ENCODE measurements around the gene FNDC3B.
"Not testable (repeated sequence)": the region's sequence is repeated elsewhere in the genome, so short reads cannot be mapped to it uniquely, and the experiment has no call there.

FNDC3B gene

DNA sequence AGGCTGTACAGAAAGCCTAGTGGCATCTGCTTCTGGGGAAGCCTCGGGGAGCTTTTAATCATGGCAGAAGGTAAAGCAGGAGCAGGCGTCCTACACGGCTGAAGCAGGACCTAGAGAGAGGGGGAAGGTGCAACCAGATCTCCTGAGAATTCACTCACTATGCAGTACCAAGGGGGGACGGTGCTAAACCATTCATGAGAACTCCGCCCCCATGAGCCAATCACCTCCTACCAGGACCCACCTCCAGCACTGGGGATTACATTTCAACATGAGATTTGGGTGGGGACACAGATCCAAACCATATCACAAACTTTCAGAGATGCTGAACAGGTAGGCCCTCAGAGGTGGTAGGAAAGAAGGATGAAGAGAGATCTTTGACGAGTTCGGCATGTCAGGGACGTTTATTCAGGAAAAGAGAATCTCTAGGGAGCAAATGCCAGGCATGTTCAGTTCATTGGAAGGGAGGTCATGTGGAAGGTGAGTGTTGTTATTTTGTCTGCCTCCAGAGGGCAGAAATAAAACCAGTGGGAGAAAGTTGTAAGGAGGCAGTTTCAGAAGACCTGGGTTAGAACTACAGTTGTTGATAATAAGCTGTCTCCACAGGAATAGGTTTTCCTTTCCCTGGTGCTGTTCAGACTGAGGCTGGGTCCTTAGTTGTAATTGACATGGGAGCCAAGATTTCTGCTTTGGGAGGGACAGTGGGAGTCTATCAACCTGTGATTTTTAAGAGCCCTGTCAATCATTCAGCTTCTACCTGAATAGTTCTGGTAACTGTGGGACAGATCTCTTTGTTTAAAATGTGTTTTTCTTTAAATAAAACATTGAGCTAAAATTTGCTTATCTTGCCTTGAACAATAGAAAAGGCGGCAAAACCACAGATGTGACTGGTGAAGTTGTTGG is 4.3 kb upstream of the FNDC3B start:
- no peak for FAIRE-seq

DNA sequence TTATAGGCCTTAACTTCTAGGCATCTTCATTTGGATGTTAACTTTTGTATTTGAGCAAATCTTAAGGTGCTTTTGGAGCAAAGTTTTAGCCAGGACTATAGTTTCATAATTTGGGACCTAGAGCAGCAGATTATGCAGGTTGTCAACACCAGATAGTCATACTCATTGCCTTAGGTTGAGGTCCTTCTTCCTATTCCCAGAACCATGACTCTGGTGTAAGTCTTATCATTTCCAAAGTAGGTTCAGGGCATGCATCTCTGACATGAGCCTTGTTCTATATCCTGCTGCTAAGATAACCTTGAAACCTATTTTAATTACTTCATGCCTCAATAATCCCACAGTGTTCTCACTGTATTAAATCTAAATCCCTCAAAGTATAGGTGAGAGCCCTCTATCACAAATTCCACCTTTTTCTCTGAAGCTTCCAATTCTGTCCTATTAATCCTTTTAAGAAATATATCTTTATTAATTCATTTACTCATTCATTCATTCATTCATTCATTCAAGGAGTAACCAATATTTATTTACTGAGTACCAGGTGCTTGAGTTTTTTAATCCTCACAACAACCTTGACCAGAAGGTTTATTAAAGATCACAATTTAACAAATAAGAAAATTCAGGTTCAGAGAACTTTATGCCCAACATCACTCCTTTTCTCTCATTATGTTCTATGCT is 2.7 kb upstream of the FNDC3B start:
- FAIRE-seq = no peak

DNA sequence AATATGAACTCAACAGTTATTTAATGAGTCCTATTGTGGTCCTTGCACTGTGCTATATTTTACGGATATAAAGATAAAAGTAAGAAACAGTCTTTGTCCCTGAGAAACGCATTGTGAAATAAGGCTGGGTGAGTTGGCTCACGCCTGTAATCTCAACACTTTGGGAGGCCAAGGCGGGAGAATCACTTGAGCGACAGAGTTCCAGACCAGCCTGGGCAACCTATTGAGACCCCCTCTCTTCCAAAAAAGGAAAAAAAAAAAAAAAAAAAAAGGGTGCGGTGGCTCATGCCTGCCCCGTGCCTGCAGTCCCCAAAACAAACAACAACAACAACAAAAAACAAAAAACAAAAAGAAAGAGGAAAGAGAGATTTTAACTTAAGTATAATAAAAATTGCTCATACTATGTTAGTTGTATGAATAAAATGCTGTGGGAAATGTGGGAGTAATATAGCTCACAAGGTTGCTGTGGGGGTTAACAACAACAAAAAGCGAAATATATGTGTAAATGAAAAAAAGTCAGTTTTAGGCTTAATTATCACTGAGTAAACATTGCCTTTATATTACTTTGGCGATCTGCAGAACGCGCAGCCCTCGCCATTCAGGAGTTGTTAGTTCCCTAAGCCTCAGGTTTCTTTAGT is 461 bp upstream of the FNDC3B start:
- no peak for FAIRE-seq

DNA sequence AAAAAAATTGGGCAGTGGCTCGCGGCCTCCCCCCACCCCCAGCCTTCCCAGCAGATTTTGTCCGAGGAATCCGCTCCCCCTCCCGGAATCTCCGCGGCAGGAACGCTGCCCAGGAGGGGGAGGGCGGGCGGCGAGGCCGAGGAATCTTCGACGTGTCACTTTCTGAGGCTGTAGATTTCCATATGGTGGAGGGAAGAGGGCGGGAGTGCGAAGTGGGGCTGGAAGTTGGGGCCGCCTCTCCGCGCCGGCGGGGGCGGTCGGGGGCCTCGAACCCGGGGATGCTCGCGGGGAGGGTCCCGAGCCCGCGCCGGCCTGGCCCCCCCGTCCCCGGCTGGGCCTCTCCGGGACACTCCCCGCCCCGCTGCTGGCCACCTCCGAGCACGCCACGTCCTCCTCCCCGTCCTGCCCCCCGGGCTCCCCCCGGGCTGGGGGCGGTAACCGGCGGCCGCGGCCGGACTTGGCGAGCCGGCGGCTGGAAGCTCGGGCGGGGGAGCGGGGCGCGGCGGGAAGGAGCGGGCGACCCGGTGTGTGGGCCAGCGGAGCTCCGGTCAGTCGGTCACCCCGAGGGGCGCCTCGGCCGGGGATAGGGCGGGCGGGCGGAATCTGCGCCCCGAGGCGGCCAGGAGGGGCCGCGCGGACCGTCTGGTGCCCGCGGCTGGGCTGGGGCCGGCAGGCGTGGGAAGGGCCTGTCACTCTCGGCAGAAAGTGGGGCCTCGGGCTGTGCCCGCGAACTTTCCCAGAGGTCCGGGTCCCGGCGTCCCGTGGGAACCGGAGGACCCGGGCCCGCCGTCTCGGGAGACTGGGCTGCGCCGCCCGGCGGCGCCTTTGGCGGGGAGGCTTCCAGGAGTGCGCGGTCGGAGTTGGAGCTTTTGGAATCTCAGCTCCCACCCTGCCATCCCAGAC is 951 bp downstream of the FNDC3B start:
- no peak for FAIRE-seq

DNA sequence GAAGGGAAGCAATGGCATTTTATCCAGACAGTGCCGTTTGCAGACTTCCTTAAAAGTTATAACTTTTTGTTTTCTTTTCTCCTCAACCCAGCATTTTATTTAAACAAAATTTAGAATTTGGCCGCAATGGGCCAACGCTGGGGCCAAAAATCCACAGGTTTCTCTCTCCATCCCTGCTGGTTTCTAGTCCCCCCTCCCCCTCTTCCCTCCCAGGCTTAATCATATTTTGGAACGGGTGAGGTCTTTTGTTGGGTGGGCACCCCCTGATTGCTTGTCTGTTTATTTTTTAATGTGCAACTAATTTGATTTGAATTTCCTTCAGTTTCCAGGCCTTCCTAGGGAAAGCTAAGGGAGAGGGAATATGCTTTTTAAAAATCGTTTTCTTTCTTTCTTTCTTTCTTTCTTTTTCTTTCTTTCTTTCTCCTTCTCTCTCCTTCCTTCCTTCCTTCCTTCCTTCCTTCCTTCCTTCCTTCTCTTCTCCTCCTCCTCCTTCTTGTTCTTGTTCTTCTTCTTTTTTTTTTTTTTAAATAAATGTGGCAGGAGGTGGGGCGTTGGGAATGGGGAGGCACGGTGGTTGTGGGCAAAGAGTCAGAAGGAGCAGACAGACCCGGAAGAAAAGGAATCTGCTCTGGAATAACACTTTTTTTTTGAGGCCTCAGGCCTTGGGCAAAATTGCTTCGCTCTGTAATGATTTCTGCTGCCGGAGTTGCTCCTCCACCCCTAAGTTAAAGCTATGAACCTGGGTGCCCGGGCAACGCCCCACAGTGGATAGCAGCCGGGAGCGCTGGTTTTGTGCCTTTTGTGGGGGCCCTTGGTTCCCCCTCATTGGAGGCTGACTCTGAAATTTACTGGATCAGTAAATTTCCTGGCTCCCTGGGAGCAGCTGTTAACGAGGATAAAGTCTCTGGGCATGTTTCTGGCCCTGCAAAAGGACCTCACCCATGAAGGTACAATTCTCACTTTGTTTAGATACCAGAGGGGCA is 1.9 kb downstream of the FNDC3B start:
- no peak for FAIRE-seq

DNA sequence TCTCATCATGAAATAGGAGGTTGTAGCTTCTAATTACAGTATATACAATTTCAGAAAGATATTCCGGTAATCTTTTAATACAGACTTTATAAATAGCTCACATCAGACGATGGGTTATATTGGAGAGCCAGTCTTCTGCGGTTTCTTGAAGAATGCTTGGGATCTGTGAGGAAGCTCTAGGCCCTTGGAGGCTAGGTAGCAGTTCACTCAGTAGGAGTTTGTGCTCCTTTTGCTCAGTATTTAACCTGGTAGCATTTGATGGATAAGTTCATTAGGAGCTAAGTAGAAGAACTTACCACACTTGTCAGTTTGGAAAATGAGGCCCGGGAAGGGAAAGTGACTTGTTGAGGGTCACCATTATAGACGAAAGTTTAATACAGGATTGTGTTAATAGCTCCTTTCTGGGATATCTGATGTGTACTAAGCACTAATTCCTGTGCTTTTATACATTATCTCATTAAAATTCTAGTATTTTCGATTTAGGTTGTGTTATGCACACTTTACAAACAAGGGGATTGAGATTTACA is 2.8 kb downstream of the FNDC3B start:
- FAIRE-seq = no peak

DNA sequence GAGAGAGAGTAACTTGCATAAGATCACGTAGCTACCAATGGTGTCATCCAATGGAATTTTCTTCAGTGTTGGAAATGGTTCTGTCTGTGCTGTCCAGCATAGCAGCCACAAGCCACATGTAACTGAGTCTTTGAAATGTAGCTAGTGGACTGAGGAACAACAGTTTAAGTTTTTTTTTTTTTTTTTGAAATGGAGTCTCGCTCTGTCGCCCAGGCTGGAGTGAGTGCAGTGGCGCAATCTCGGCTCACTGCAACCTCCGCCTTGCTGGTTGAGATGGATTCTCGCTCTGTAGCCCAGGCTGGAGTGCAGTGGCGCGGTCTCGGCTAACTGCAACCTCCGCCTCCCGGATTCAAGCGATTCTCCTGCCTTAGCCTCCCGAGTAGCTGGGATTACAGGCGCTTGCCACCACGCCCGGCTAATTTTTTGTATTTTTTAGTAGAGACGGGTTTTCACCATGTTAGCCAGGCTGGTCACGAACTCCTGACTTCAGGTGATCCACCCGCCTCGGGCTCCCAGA is 3.3 kb downstream of the FNDC3B start:
- not testable (repeated sequence) for FAIRE-seq

DNA sequence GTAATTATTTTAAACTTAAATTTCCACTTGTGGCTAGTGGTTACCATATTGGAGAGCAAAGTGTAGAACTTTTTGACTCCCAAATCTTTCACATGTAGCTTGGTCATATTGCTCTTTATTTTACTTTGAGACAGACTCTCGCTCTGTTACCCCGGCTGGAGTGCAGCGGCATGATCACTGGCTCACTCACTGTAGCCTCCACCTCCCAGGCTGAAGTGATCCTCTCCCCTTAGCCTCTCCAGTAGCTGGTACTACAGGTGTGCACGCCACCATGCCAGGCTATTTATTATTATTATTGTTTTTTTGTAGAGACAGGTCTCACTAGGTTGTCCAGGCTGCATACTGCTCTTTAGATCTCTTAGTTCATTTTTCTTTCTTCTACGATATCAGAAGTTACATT is 3.9 kb downstream of the FNDC3B start:
- FAIRE-seq = no peak

DNA sequence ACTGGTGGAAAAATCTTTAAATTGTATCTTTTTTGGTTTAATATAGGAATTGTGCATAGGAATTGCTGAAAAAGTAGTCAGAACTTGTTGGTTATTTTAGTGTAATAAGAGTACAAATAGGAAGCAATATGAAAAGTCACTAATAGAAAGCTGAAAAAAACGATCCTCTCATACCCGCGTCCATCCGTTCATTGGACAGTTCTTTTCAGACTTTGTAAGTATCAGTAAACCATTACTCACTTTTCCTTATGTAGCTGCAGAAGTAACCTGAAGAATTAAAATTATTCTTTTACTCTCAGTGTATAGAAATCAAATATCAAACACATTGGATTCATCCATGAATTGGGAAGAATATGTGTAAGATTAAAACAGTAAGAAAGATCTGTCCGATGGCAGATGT is 4.4 kb downstream of the FNDC3B start:
- FAIRE-seq = no peak

DNA sequence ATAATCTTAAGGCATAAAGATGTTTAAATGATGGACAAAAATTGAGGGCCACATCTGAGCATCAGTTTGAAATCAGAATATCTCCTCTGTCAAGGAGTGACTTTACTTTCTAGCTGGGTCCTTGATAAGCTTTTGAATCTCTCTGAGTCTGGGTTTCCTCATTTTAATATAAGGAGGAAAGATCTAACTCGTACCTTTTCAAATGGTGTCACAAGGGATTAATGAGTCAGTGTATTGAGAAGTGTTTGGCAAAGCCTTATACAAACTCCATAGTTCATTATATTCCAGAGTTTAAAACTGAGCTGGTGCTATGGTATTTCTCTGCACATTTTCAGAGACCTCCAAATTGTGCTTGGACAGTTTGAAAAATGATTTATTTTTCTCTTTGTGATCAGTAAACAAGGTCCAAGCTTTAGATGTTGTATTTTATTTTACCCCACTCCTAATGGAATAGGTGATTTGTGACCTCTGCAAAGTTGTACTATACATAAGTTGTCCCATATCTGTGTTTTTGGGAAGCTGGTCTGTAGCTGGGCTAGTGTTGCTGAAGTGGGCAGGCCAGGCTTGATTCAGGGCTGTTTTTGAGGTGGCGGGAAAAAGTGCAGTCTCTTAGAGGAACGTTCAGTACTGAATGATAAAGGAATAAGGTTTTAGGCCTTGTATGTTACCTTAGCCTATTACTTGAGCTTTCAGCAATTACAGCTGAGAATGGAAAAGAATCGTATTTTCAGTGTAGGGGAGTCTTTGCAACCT is 5.6 kb downstream of the FNDC3B start:
- no peak for FAIRE-seq

DNA sequence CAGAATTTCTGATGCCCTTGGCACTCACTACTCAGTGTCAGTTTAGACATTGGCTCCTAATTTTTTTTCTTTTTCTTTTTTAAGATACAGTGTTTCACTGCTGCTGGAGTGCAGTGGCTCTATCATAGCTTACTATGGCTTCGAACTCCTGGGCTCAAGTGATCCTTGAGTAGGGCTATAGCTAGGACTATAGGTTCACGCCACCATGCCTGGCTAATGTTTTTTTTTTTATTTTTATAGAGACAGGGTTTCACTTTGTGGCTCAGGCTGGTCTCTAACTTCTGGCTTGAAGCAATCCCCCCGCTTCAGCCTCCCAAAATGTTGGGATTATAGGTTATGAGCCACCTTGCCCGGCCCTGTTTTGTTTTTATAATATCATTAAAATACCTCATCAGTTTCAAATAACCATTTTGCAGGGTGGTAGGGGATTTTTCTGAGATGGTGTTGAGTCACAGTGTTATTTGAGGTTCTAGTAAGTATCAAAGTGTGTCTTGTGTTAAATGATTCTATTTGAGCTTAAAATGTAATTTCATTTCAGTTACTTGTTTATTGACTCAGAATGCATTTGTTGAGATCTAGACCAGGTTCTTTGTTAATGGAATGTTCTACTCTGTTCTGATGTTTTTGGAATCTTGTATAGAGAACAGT is 7.0 kb downstream of the FNDC3B start:
- FAIRE-seq = no peak

DNA sequence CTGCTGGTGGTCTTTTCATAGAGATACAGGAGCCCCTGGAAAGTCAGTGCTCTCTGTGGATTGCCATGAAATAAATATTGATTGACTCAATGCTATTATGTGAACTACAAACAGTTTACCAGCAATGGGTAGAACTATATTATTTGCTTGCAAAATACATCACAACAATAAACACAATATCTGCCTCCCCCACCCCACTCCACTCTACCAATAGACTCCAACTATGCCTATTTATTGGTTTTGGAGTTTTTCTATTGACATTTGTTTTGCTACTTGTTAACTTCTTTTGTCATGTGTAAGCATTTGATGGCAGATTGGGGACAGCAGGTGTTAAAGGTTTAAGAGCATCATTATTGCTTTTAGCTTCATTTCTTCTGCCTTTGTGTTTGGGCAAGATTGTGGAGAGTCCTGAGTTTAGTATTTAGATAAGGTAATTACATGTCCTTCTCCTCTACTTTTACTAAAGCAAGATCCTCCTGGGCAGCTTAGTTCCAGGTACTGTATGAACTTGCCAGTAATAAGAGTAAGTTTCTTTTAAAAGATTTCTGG is 8.3 kb downstream of the FNDC3B start:
- FAIRE-seq = no peak

DNA sequence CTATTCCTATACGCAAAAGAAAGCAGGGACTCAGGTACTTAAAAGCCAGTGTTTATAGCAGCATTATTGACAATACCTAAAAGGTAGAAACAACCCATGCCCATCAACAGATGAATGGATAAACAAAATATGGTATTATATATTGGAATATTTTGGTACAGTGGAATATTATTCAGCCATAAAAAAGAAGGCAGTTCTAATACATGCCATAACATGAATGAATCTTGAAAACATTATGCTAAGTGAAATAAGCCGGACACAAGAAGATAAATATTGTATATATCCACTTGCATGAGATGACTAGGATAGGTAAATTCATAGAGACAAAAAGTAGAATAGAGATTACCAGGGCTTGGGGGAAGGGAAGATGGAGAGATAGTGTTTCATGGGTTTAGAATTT is 9.2 kb downstream of the FNDC3B start:
- no peak for FAIRE-seq

DNA sequence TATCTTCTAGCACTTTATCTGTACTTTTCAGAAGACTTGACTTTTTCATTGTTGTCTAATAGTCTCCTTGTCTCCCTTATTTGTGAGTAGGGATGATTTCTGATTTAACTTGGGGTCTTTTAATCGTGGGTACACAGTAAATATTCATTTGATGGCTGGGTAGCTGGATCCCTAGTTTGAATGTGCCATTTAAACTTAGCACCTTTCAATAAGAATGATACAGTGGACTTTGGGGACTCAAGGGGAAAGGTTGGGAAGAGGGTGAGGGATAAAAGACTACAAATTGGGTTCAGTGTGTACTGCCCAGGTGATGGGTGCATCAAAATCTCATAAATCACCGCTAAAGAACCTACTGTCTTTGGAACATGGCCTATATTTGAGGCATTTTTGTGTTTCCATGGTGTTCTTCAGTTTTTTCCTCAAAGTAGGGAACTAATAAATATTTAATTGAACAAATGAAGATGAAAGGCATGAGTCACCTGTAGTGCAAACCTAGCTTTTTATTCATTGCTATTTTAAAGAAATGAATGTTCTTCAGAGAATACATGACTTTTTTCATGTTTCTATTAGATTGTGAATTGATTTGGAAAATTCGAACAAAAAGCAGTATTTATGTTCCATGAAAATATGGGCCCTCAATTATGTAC is 12.1 kb downstream of the FNDC3B start:
- FAIRE-seq = no peak

DNA sequence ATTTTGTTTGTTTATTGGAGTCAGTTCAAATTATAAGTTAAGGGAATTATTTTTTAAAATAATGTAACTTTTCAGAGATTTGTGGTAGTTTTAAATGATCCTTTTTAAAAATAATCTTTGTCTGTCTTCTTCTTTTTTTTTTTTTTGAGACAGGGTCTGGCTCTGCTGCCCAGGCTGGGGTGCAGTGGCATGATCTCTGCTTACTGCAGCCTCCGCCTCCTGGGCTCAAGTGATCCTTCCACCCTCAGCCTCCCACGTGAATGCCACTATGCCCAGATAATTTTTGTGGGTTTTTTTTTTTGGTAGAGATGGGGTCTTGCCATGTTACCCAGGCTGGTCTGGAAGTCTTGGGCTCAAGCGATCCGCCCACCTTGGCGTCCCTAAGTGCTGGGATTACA is 12.6 kb downstream of the FNDC3B start:
- FAIRE-seq = no peak

DNA sequence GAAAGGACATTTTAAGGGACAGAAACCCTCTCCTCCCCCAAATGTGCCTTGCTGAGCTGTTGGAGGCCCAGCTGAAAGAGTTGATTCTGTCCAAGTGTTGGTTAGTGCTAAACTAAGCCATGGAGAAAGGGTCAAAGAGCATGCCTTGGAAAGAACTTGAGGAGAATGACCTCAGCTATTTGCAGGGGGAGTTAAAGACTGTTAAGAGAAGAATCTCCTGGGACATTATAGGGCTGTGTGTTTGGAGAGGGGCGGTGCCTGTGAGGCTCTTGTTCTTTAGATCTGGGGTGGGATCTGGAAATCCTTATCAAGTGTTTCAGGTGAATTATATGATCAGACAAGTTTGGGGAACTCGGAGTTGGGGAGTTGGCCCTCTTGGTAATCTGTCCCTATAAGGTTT is 13.0 kb downstream of the FNDC3B start:
- no peak for FAIRE-seq

DNA sequence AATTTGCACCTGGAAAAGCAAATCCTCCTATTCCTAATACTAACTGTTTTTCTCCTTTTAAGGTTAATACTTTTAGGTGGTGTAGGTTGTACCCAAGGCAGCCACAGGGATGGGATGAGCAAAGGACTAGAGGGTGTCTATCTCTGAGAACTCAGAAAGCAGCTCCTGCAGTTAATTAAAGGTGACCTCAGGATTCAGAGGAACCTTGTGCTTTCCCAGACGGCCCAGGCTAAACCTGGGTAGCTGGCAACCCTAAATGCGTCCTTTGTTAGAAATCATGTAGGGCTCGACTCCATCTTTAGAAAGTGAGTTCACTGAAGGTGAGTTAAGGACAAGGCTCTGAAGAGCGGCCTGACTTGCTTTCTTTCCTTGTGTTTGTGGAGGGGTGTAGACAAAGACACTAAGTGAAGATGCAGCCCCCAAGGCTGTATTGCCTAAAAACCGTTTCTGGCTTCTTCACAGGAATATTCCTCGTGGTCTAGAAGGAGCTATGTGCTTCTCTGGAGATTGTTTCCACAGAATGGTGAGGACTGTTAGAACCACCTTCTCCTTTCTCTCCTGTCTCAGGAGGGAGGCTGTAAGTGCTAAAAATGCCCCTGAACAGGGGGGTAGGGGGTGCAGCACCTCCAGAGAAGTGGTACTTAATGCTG is 14.9 kb downstream of the FNDC3B start:
- no peak for FAIRE-seq

DNA sequence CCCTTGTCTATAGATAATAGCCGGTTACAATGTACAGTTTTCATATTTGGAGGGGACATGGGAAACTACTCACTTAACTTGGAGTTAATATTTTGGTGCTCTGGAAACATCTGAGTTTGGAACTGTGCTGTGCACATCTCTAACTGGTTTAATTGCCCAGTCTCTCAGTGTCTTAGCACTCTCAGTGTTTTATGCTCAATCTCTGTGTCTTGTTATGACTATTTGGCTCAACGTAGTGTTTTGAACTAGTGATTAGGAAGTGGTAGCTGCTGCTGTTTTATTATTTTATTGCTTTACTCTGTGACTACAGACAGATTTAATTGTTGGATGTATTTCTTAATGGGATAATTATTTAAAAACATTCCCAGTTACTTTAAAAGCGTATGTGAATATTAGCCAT is 17.0 kb downstream of the FNDC3B start:
- no peak for FAIRE-seq

Measured in islet of Langerhans (tissue), 1 donor.